Measurements from ENCODE around the gene RHO. TPM values are rescaled to one million over a fixed set of nuclear protein-coding genes. Genes with fewer than 3 reads are reported as not detected.

RHO gene
- total and polyA plus RNA-seq, 2 donors (not counting 3 experiments of a cell fraction or from before 2014, with no cell fraction given): not detected

DNA sequence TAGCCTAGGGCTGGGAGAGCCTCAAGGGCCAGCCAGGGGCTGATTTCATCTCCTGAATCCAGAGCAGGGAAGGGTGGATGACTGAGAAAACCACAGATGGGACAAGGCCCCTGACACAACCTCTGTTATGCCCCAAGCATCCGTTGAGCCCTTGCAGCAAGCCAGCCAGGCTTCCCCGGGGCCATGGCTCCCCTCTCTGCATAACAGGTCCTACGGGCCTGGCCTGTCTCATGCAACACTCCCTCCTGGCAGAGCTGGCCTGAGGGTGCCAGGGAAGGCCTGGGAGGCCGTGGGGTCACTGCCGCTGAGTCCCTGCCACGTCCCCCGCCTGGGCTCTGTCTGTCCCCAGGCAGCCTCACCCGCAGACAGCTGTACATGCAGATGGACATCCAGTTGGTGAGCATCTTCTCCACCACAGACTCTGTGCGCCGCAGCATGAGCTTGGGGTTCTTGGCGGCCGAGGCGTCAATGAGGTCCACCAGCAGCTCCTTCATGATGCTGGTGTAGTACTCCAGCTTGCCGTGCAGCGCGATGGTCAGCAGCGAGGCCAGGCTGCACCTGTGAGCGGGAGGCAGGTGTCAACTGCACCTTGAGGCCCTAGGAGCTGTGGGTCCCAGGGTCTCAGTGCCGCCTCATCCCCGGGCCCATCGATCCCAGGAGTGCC lies 36.7 kb downstream of the RHO start:
- H2AFZ ChIP-seq (ENCODE audit: low read depth, low read length): no peak overlapping the region
- intact Hi-C loops (cut with micrococcal nuclease) (loop anchor here (5.0 kb wide), 1 partner anchor 183 kb away; no protein-coding TSS in a partner anchor), dilution Hi-C loops (cut with MboI; ENCODE audit: extremely low pct_ligation_motif_present, low sequenced_read_pairs) (no loop called here)
- BruUV-seq (replicated peaks): no TSS peak
- no peaks in the 10 kb centered on the region for H3K9me1 ChIP-seq (replicated peaks; ENCODE audit: control insufficient read depth, extremely low read depth, insufficient read depth, low read length)
- H4K20me1 ChIP-seq (replicated peaks; ENCODE audit: control insufficient read depth, extremely low read depth, insufficient read depth, low read length): no peaks in the 10 kb centered on the region
- no peak overlapping the region for H3K4me2 ChIP-seq (ENCODE audit: insufficient read depth, low read length)
- H3K27me3 ChIP-seq (ENCODE audit: control insufficient read depth in 2 of 2, insufficient read depth in 2 of 2, low read length in 2 of 2): no peaks in the 10 kb centered on the region
- ChIA-PET CTCF (interaction anchor here (0.5 to 2.6 kb wide), 6 partner anchors 11 to 359 kb away, joined by 3 to 24 read pairs (median 4); no protein-coding TSS in a partner anchor), POLR2A (interaction anchor here (1.2 kb wide), 1 partner anchor 31 kb away, joined by 3 read pairs; no protein-coding TSS in a partner anchor)
- H3K4me3 ChIP-seq (replicated peaks in 1 of 3; ENCODE audit: insufficient read depth in 1 of 3, low read depth in 1 of 3, low read length in 3 of 3): no peak overlapping the region
- DNase-seq (ENCODE audit: low read depth, low spot score): no peak
- FAIRE-seq: no peak
- peaks cover 30 to 60% of the 10 kb centered on the region in 2 experiments for H3K36me3 ChIP-seq (ENCODE audit: control insufficient read depth in 2 of 2, extremely low read depth in 1 of 2, insufficient read depth in 2 of 2, low read length in 2 of 2)
- peaks cover 22% of the 10 kb centered on the region for H3K4me1 ChIP-seq (ENCODE audit: control insufficient read depth, extremely low read depth, insufficient read depth, low read length)
- TF ChIP-seq POLR2AphosphoS5 (IDR thresholded peaks at IDR 0.05; ENCODE audit: insufficient read depth, low read depth, low read length) (no peak), FOS (IDR thresholded peaks at IDR 0.05; ENCODE audit: borderline replicate concordance, insufficient read depth, low read length) (no peak), JUN (IDR thresholded peaks at IDR 0.05; ENCODE audit: borderline replicate concordance, insufficient read depth, insufficient read length, low read depth) (no peak), POLR2A (IDR thresholded peaks at IDR 0.05; ENCODE audit: low read depth, low read length) (no peak), EZH2 (IDR thresholded peaks at IDR 0.05; ENCODE audit: borderline replicate concordance, low read depth, low read length, severe bottlenecking) (no peak), MYC (IDR thresholded peaks at IDR 0.05; ENCODE audit: low read depth, low read length) (no peak), GATA2 (IDR thresholded peaks at IDR 0.05; ENCODE audit: insufficient read depth, insufficient read length, low read depth, low read length) (no peak)
- TF ChIP-seq, protein P1, sequence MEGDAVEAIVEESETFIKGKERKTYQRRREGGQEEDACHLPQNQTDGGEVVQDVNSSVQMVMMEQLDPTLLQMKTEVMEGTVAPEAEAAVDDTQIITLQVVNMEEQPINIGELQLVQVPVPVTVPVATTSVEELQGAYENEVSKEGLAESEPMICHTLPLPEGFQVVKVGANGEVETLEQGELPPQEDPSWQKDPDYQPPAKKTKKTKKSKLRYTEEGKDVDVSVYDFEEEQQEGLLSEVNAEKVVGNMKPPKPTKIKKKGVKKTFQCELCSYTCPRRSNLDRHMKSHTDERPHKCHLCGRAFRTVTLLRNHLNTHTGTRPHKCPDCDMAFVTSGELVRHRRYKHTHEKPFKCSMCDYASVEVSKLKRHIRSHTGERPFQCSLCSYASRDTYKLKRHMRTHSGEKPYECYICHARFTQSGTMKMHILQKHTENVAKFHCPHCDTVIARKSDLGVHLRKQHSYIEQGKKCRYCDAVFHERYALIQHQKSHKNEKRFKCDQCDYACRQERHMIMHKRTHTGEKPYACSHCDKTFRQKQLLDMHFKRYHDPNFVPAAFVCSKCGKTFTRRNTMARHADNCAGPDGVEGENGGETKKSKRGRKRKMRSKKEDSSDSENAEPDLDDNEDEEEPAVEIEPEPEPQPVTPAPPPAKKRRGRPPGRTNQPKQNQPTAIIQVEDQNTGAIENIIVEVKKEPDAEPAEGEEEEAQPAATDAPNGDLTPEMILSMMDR (IDR thresholded peaks at IDR 0.05; ENCODE audit: extremely low read depth in 1 of 2, insufficient read depth in 1 of 2, low read depth in 1 of 2, low read length in 2 of 2): no peak
- TF ChIP-seq, protein P2, sequence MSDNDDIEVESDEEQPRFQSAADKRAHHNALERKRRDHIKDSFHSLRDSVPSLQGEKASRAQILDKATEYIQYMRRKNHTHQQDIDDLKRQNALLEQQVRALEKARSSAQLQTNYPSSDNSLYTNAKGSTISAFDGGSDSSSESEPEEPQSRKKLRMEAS (IDR thresholded peaks at IDR 0.05; ENCODE audit: insufficient read depth, insufficient read length): no peak
- H3K9ac ChIP-seq (replicated peaks; ENCODE audit: extremely low read depth, insufficient read depth, low read length): no peak overlapping the region
- H3K27ac ChIP-seq (ENCODE audit: insufficient read depth, low read depth, low read length): no peak overlapping the region
- H3K79me2 ChIP-seq (ENCODE audit: control insufficient read depth, insufficient read depth, low read length): no peaks in the 10 kb centered on the region
- H3K9me3 ChIP-seq (replicated peaks; ENCODE audit: control insufficient read depth, insufficient read depth, low read length): no peaks in the 10 kb centered on the region

Data from endothelial cell of umbilical vein (primary cell).